ENCODE data around the gene ZNF76.

The ZNF76 gene

GRCh38 chr6:35342258-35343091 lies 82.9 kb downstream of the ZNF76 start, which contains the start of gene PPARD:
TSS of gene PPARD (plus strand) at chr6:35342558. CDS start at chr6:35411088, 68,530 bp downstream.
- DNase-seq, result peak; percentile 73

GRCh38 chr6:35343092-35343834 lies 83.7 kb downstream of the ZNF76 start:
- no peak for DNase-seq

GRCh38 chr6:35343835-35344550 lies 84.5 kb downstream of the ZNF76 start:
- DNase-seq, result no peak

Measured in NCI-H1417 treated with DMSO at 0.1 percent for 48 hours (cell line).